Esophagus muscularis mucosa (tissue), 4 donors: ENCODE data around the gene XDH. TPM values are rescaled to one million over a fixed set of nuclear protein-coding genes. Genes with fewer than 3 reads are reported as not detected.

Experiments used
- DNase-seq: peaks from one replicate; pipeline ENCODE4 v3.0.0-alpha.2; 2017; ENCODE audit errors: extremely low spot score
- H3K27ac ChIP-seq, 4 donors: fragments of 200-600 bp; sonication (generic); replicated peaks in 1 of 4; 1 replicate in 3 of 4; 2 replicates in 1 of 4; pipeline ENCODE4 v1.5.1; 2016 to 2019; ENCODE audit warnings: mild to moderate bottlenecking in 1 of 4
- H3K27me3 ChIP-seq, 4 donors: fragments of 200-600 bp; sonication (generic); one replicate each; pipeline versions ENCODE4 v1.5.1 to v1.6.0; 2016 to 2019
- H3K36me3 ChIP-seq, 4 donors: fragments of 200-600 bp; sonication (generic); one replicate each; pipeline ENCODE4 v1.5.1; 2016 to 2019
- H3K4me1 ChIP-seq, 4 donors: fragments of 200-600 bp; sonication (generic); one replicate each; pipeline ENCODE4 v1.5.1; 2016 to 2019
- H3K4me3 ChIP-seq, 4 donors: fragments of 200-600 bp; sonication (generic); 1 replicate in 2 of 4; 2 replicates in 2 of 4; pipeline ENCODE4 v1.5.1; 2016 to 2019; ENCODE audit warnings: mild to moderate bottlenecking in 4 of 4, moderate library complexity in 1 of 4
- H3K9me3 ChIP-seq, 4 donors: fragments of 200-600 bp; sonication (generic); 1 replicate in 3 of 4; 2 replicates in 1 of 4; pipeline ENCODE4 v1.5.1; 2016 to 2019
- EP300 ChIP-seq: sonication (generic); formaldehyde crosslinking; IDR thresholded peaks from one replicate; pipeline ENCODE4 v1.6.1; 2017; ENCODE audit warnings: antibody characterized with exemption
- POLR2A ChIP-seq: fragments of 450-650 bp; IDR thresholded peaks from one replicate; pipeline ENCODE4 v1.6.1; 2017; ENCODE audit warnings: antibody characterized with exemption, moderate library complexity, mild to moderate bottlenecking, low read depth
- POLR2AphosphoS5 ChIP-seq, 2 donors: sonication (generic); formaldehyde crosslinking; IDR thresholded peaks; one replicate each; pipeline ENCODE4 v1.6.1; 2017; ENCODE audit warnings: antibody characterized with exemption in 2 of 2
- WGBS: methylation state at CpG from one replicate; pipeline ENCODE4 v1.1.5; 2018; 5-methylcytosine and 5-hydroxymethylcytosine counted together
- intact Hi-C: fragments of 100-400 bp; cut with DNase I; formaldehyde crosslinking; loops from one replicate; pipeline ENCODE4 v1.15.1; 2023
- total RNA-seq, 4 donors: library from RNA; depleted of rRNA; stranded (reverse); fragments of >200 nt; gene quantifications; one replicate each; pipeline versions ENCODE4 v1.1.0 to v1.2.1, GENCODE V29; 2016
- TF ChIP-seq, protein P1 (sequence below), 3 experiments: fragments of 200-600 bp in 2 of 3; fragments of 450-650 bp in 1 of 3; sonication (generic) in 2 of 3; IDR thresholded peaks; one replicate each; pipeline ENCODE4 v1.5.1; 2017 to 2019; ENCODE audit warnings: antibody characterized with exemption in 3 of 3, mild to moderate bottlenecking in 2 of 3, moderate library complexity in 1 of 3

The XDH gene
- total RNA-seq, 4 donors from 2014 or later = 0.17 TPM; not detected in 3

DNA sequence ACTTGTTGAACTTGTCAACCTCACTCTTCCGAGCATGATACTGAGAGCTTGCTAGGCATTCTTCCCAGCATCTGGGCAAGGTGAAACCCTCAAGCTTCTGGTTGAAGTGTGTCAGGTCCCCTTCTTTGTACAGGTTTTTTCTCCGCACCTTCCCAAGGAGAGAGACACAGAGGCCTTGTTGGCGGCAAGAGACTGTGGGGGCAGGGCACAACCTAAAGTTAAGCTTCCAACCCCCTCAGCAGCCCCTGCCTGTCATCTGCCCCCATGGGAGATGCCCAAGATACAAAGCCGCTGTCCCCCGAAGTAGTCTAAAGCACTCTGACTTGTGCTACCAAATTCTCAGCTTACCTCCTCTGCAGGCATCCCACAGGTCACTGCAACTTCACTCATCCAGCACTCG lies 64.9 kb downstream of the XDH start:
- peak; percentile 90 for DNase-seq
- 92% methylated on average over 6 of the region's 6 CpGs for WGBS
- Histone ChIP-seq H3K4me3 (no peak overlapping the region), H3K36me3 (no peaks in the 10 kb centered on the region), H3K27me3 (no peaks in the 10 kb centered on the region), H3K9me3 (no peaks in the 10 kb centered on the region), H3K27ac (no peak overlapping the region), H3K4me1 (no peaks in the 10 kb centered on the region)
- no peak for TF ChIP-seq EP300
- intact Hi-C loops = no loop called here

GRCh38 chr2:31349160-31349559 lies 65.4 kb downstream of the XDH start:
- intact Hi-C loops = no loop called here
- no peaks in the 10 kb centered on the region for H3K4me1 ChIP-seq
- TF ChIP-seq EP300 (no peak), POLR2AphosphoS5 (IDR thresholded peaks at IDR 0.05) (no peak), POLR2A (no peak)
- TF ChIP-seq, protein P1, sequence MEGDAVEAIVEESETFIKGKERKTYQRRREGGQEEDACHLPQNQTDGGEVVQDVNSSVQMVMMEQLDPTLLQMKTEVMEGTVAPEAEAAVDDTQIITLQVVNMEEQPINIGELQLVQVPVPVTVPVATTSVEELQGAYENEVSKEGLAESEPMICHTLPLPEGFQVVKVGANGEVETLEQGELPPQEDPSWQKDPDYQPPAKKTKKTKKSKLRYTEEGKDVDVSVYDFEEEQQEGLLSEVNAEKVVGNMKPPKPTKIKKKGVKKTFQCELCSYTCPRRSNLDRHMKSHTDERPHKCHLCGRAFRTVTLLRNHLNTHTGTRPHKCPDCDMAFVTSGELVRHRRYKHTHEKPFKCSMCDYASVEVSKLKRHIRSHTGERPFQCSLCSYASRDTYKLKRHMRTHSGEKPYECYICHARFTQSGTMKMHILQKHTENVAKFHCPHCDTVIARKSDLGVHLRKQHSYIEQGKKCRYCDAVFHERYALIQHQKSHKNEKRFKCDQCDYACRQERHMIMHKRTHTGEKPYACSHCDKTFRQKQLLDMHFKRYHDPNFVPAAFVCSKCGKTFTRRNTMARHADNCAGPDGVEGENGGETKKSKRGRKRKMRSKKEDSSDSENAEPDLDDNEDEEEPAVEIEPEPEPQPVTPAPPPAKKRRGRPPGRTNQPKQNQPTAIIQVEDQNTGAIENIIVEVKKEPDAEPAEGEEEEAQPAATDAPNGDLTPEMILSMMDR (IDR thresholded peaks at IDR 0.05) = no peak
- H3K27ac ChIP-seq = no peak overlapping the region
- 88% methylated on average over 7 of the region's 7 CpGs for WGBS
- no peak overlapping the region for H3K4me3 ChIP-seq
- H3K27me3 ChIP-seq = no peaks in the 10 kb centered on the region
- DNase-seq = peak; percentile 81
- H3K9me3 ChIP-seq = no peaks in the 10 kb centered on the region
- no peaks in the 10 kb centered on the region for H3K36me3 ChIP-seq

- Histone ChIP-seq H3K36me3 (no peaks in the 10 kb centered on the region), H3K4me1 (no peaks in the 10 kb centered on the region), H3K4me3 (no peak overlapping the region), H3K27ac (no peak overlapping the region), H3K9me3 (no peaks in the 10 kb centered on the region), H3K27me3 (no peaks in the 10 kb centered on the region)
- intact Hi-C loops = no loop called here
- no peak for TF ChIP-seq POLR2A
- no peak for TF ChIP-seq POLR2AphosphoS5 (IDR thresholded peaks at IDR 0.05)
- TF ChIP-seq, protein P1 (IDR thresholded peaks at IDR 0.05) = no peak
- TF ChIP-seq EP300 = no peak
- WGBS = 75% methylated on average over 5 of the region's 5 CpGs
- DNase-seq = peak; percentile 57
These were observed 65.9 kb downstream of the XDH start for GRCh38 chr2:31348618-31349017.

DNA sequence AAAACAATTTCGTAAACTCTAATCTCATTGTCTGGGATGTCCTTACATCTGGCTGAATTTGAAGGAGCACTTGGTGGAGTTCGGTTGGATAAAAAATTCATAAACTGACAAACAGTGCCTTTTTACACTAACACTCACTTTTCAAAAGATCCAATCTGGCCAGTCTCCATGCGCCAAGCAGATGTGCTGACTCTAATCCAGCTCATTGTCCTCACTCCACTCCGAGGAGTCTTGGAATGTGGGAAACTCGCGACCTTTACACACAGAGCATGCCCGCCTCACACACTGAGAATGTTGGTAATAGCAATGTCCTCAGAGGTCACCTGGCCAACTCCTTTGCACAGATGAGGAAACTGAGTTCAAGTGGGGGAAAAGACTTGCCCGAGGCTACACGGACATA lies 66.8 kb downstream of the XDH start:
- no peaks in the 10 kb centered on the region for H3K4me1 ChIP-seq
- no peaks in the 10 kb centered on the region for H3K27me3 ChIP-seq
- no peak overlapping the region for H3K4me3 ChIP-seq
- H3K9me3 ChIP-seq = no peaks in the 10 kb centered on the region
- TF ChIP-seq, protein P1 (IDR thresholded peaks at IDR 0.05) = no peak
- TF ChIP-seq POLR2AphosphoS5 (IDR thresholded peaks at IDR 0.05) (no peak), POLR2A (no peak), EP300 (no peak)
- no peak overlapping the region for H3K27ac ChIP-seq
- no peak for DNase-seq
- intact Hi-C loops = no loop called here
- WGBS = 49% methylated on average over 9 of the region's 9 CpGs
- no peaks in the 10 kb centered on the region for H3K36me3 ChIP-seq

DNA sequence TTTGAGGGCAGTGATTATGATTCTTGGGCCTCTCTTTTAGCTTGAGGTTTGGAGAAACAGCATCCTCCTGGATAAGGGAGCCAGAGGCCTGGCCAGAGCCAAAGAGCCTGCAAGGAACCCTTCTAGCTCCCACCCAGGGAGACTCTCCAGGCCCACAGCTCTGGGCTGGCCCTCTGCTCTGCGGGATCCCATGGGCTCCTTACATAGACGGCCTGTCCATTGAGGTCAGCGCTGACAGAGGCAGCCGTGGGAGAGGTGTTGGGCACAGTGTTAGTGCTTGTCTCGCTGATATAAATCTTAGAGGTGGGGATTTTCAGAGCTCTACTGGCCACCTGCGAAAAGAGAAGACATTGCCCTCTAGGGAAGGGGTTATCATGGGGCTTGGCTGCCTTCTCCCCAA lies 67.2 kb downstream of the XDH start:
- intact Hi-C loops = no loop called here
- H3K9me3 ChIP-seq = no peaks in the 10 kb centered on the region
- WGBS = 81% methylated on average over 5 of the region's 6 CpGs
- no peaks in the 10 kb centered on the region for H3K36me3 ChIP-seq
- no peaks in the 10 kb centered on the region for H3K27me3 ChIP-seq
- H3K4me1 ChIP-seq = no peaks in the 10 kb centered on the region
- DNase-seq = peak; percentile 91
- no peak for TF ChIP-seq EP300
- TF ChIP-seq, protein P1 (IDR thresholded peaks at IDR 0.05) = no peak
- TF ChIP-seq POLR2AphosphoS5 (IDR thresholded peaks at IDR 0.05) = no peak
- no peak for TF ChIP-seq POLR2A
- no peak overlapping the region for H3K27ac ChIP-seq
- H3K4me3 ChIP-seq = no peak overlapping the region
